ENCODE data around the gene OR10A7. TPM values are rescaled to one million over a fixed set of nuclear protein-coding genes. Genes with fewer than 3 reads are reported as not detected.
"Not testable (repeated sequence)": the region's sequence is repeated elsewhere in the genome, so short reads cannot be mapped to it uniquely, and the experiment has no call there.

The OR10A7 gene
- not detected for total RNA-seq
- long read RNA-seq, result 0 reads

GRCh38 chr12:55220725-55221124 lies at the start of gene OR10A7:
Gene OR10A7, plus strand, starts transcription at chr12:55221025. Its CDS starts 0 bp downstream, at chr12:55221025.
- no peak for DNase-seq (ENCODE audit: low spot score)

- no peak for DNase-seq (ENCODE audit: low spot score)
These were observed 49.4 kb upstream of the OR10A7 start for GRCh38 chr12:55171445-55171844.

- DNase-seq (ENCODE audit: low spot score), result not testable (repeated sequence)
These were observed 49.0 kb upstream of the OR10A7 start for GRCh38 chr12:55171846-55172245.

GRCh38 chr12:55172686-55173085 lies 48.1 kb upstream of the OR10A7 start:
- DNase-seq (ENCODE audit: low spot score), result no peak

- no peak for DNase-seq (ENCODE audit: low spot score)
These were observed 47.4 kb upstream of the OR10A7 start for GRCh38 chr12:55173456-55173855.

- DNase-seq (ENCODE audit: low spot score), result no peak
These were observed 32.3 kb upstream of the OR10A7 start for GRCh38 chr12:55188573-55188972.

- DNase-seq (ENCODE audit: low spot score), result no peak
These were observed 31.8 kb upstream of the OR10A7 start for GRCh38 chr12:55188974-55189556.

GRCh38 chr12:55194382-55194781 lies 26.4 kb upstream of the OR10A7 start:
- no peak for DNase-seq (ENCODE audit: low spot score)

- DNase-seq (ENCODE audit: low spot score), result no peak
These were observed 5.7 kb downstream of the OR10A7 start for GRCh38 chr12:55226523-55226922.

- no peak for DNase-seq (ENCODE audit: low spot score)
These were observed 6.8 kb downstream of the OR10A7 start for GRCh38 chr12:55227643-55228042.

- DNase-seq (ENCODE audit: low spot score), result no peak
These were observed 23.5 kb downstream of the OR10A7 start, which contains the start of gene OR6C74 for GRCh38 chr12:55244309-55244708. Gene OR6C74, plus strand, starts transcription at chr12:55244609. Its CDS starts 2,679 bp downstream, at chr12:55247288.

GRCh38 chr12:55246159-55246558 lies 25.3 kb downstream of the OR10A7 start:
- DNase-seq (ENCODE audit: low spot score), result no peak

- no peak for DNase-seq (ENCODE audit: low spot score)
These were observed 30.1 kb downstream of the OR10A7 start for GRCh38 chr12:55250944-55251343.

- no peak for DNase-seq (ENCODE audit: low spot score)
These were observed 32.5 kb downstream of the OR10A7 start for GRCh38 chr12:55253281-55253680.

- no peak for DNase-seq (ENCODE audit: low spot score)
These were observed 36.0 kb downstream of the OR10A7 start for GRCh38 chr12:55256831-55257230.

GRCh38 chr12:55258303-55258702 lies 37.5 kb downstream of the OR10A7 start:
- DNase-seq (ENCODE audit: low spot score), result no peak

Other genes with a start within 250 kb of the OR10A7 start
- gene TESPA1, start 236.3 kb upstream of the OR10A7 start, total RNA-seq, result 0.48 TPM
- not detected for gene NEUROD4, start 201.1 kb upstream of the OR10A7 start, total RNA-seq
- not detected for gene OR9K2, start 94.6 kb upstream of the OR10A7 start, total RNA-seq
- not detected for gene OR6C74, start 23.6 kb downstream of the OR10A7 start, total RNA-seq
- not detected for gene OR6C6, start 75.5 kb downstream of the OR10A7 start, total RNA-seq
- not detected for gene OR6C1, start 93.3 kb downstream of the OR10A7 start, total RNA-seq
- gene OR6C3, start 109.7 kb downstream of the OR10A7 start, total RNA-seq, result not detected
- not detected for gene OR6C75, start 141.9 kb downstream of the OR10A7 start, total RNA-seq
- gene OR6C65, start 179.5 kb downstream of the OR10A7 start, total RNA-seq, result not detected
- not detected for gene OR6C76, start 205.2 kb downstream of the OR10A7 start, total RNA-seq
- not detected for gene OR6C2, start 223.1 kb downstream of the OR10A7 start, total RNA-seq
- not detected for gene OR6C70, start 249.1 kb downstream of the OR10A7 start, total RNA-seq

Data from mesenteric fat pad (tissue), 1 donor.